Activated CD4-positive, alpha-beta T cell treated with anti-CD3 and anti-CD28 coated beads, Interleukin-2, Interleukin-6, amounts not matched to agents 100 ng/mL and 50 ng/mL, durations not matched to agents 16 hours and 8 hours (primary cell): ENCODE measurements around the gene PLA2G12B.
"Not testable (repeated sequence)": the region's sequence is repeated elsewhere in the genome, so short reads cannot be mapped to it uniquely, and the experiment has no call there.

ENCODE experiments used
- DNase-seq: peaks from one replicate; pipeline ENCODE4 v3.0.0-alpha.2; 2020

PLA2G12B gene

GRCh38 chr10:72932259-72933015, 22.2 kb downstream of the PLA2G12B start:
- DNase-seq, result no peak

- DNase-seq, result no peak
Observed at GRCh38 chr10:72930276-72930675, 24.3 kb downstream of the PLA2G12B start.

GRCh38 chr10:72928798-72929197, 25.8 kb downstream of the PLA2G12B start:
- DNase-seq, result no peak

- no peak for DNase-seq
Observed at GRCh38 chr10:72927485-72927884, 27.1 kb downstream of the PLA2G12B start.

- DNase-seq, result no peak
Observed at GRCh38 chr10:72925951-72926465, 28.6 kb downstream of the PLA2G12B start.

- no peak for DNase-seq
Observed at GRCh38 chr10:72924351-72924750, 30.3 kb downstream of the PLA2G12B start.

GRCh38 chr10:72921147-72921683, 33.4 kb downstream of the PLA2G12B start:
- not testable (repeated sequence) for DNase-seq

- no peak for DNase-seq
Observed at GRCh38 chr10:72918352-72918751, 36.3 kb downstream of the PLA2G12B start.

- DNase-seq, result not testable (repeated sequence)
Observed at GRCh38 chr10:72917803-72918332, 36.7 kb downstream of the PLA2G12B start.

- DNase-seq, result not testable (repeated sequence)
Observed at GRCh38 chr10:72917201-72917600, 37.4 kb downstream of the PLA2G12B start.

- DNase-seq, result no peak
Observed at GRCh38 chr10:72913287-72913686, 41.3 kb downstream of the PLA2G12B start.

- DNase-seq, result no peak
Observed at GRCh38 chr10:72912736-72913135, 41.9 kb downstream of the PLA2G12B start.

- DNase-seq, result no peak
Observed at GRCh38 chr10:72911758-72912157, 42.8 kb downstream of the PLA2G12B start.

GRCh38 chr10:72910705-72911104, 43.9 kb downstream of the PLA2G12B start:
- DNase-seq, result no peak

GRCh38 chr10:72906446-72906845, 48.2 kb downstream of the PLA2G12B start:
- no peak for DNase-seq

- DNase-seq, result no peak
Observed at GRCh38 chr10:72904806-72905205, 49.8 kb downstream of the PLA2G12B start.

GRCh38 chr10:72903941-72904446, 50.6 kb downstream of the PLA2G12B start:
- DNase-seq, result not testable (repeated sequence)

- no peak for DNase-seq
Observed at GRCh38 chr10:72899545-72899944, 55.1 kb downstream of the PLA2G12B start.

- no peak for DNase-seq
Observed at GRCh38 chr10:72898616-72899015, 56.0 kb downstream of the PLA2G12B start.

- DNase-seq, result no peak
Observed at GRCh38 chr10:72895236-72895850, 59.3 kb downstream of the PLA2G12B start.

GRCh38 chr10:72893136-72893798, 61.3 kb downstream of the PLA2G12B start, which contains the start of gene OIT3:
TSS of gene OIT3 (plus strand) at chr10:72893739. CDS start at chr10:72893799, 60 bp downstream.
- no peak for DNase-seq

GRCh38 chr10:72890086-72890485, 64.5 kb downstream of the PLA2G12B start:
- no peak for DNase-seq

- no peak for DNase-seq
Observed at GRCh38 chr10:72889391-72889831, 65.2 kb downstream of the PLA2G12B start.
